SKM-1 (cell line): Measurements from ENCODE around the gene MAOB.
"Not testable (repeated sequence)": the region's sequence is repeated elsewhere in the genome, so short reads cannot be mapped to it uniquely, and the experiment has no call there.

Source experiments
- DNase-seq: peaks from one replicate; lab custom pipeline; 2025; ENCODE audit not compliant: unreplicated experiment; lab: John Stamatoyannopoulos, UW

The MAOB gene

GRCh38 chrX:43882294-43882681 lies at the start of gene MAOB:
MAOB (minus strand) TSS chrX:43882450; CDS start chrX:43882299, 151 bp downstream.
- no peak for DNase-seq

DNA sequence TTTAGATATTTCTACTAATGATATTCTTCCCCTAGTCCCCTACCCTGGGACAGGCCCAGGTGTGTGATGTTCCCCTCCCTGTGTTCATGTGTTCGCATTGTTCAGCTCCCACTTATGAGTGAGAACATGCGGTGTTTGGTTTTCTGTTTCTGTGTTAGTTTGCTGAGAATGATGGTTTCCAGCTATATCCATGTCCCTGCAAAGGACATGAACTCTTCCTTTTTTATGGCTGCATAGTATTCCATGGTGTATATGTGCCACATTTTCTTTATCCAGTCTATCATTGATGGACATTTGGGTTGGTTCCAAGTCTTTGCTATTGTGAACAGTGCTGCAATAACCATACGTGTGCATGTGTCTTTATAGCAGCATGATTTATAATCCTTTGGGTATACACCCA lies 39.8 kb upstream of the MAOB start:
- not testable (repeated sequence) for DNase-seq

DNA sequence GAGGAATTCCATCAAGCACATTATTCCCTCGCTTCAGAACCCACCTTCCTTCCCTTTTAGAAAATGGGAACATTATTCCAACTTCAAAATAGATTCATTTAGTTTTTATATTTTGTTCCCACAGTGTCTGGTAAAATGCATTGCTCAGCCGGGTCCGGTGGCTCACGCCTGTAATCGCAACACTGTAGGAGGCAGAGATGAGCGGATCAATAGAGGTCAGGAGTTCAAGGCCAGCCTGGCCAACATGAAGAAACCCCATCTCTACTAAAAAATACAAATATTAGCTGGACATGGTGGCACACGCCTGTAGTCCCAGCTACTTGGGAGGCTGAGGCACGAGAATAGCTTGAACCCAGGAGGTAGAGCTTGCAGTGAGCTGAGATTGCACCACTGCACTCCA lies 28.5 kb upstream of the MAOB start:
- not testable (repeated sequence) for DNase-seq

DNA sequence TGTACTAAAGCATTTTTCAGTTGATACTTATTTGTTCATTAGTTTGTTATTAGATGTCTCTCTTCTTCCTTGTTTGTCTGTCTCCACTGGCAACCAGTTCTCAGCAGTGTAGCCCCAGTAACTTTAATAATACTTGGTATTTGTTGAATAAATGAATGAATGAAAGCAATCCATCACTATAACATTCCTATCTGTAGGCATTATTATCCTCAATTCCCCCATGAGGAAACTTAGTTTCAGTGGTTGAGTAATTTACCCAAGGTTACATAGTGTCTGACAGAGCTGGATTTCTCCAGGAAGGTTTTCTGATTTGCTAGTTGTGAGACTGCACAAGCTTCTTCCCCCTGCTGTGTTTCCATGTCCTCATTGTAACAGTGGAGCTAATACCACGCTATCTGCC lies 27.8 kb upstream of the MAOB start:
- DNase-seq: no peak

DNA sequence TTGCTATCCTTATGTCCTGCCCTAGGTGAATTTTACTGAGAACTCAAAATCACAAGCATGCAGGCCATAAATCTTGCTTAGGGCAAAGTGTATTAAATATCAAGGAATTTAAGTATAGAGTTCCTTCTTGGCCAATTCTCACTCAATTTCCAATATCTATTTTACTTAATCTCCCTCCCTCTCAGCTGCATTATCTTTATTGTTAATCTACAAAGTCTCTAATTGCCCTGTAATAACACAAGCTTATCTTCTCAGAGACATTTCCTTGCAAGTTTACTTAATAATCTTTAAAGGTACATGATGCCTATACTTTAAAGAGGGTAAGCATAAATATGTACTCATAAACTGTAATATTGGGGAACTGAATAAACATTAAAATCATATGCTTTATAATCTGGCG lies 26.9 kb upstream of the MAOB start:
- no peak for DNase-seq

DNA sequence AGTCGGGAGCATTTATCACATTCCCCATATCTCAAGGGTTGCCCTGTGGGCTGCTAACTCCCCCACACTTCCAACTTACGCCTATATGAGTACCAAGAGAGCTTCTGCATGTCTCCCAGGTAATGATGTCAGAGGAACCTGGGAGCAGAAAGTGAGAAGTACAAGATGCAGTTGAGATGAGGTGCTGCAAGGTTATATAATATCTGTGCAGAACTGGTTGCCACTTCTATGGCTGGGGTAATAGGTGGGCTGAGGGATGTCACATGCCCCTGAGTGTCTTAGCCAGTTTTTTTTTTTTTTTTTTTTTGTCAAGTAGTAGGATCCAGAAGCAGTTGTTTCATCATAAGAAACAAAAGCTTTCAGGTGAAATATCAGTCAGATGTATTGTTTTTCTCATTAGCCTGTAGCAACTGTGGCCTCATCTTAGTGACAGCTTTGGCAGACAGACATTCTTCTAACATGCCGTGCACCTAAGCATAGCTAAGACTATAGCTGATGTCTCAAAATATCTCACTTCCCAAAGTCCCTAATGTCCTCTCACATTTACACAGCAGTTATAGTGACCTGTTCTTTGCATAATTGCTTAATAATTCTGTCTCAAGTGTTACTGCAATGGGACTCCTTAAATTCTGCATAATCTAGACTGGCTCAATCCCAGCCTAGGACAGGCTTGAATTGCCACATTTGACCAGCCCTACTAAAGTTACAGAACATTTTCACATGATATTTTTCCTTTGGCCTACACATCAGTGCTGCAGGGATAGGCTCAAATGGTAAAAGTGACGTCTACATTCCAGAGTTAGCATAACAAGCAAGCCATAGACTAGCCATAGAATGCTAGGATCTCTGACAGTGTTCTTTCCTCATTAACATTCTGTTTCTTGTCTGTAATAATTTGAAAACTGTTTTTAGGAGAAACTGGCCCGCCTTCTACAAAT lies 17.9 kb upstream of the MAOB start:
- DNase-seq: no peak

DNA sequence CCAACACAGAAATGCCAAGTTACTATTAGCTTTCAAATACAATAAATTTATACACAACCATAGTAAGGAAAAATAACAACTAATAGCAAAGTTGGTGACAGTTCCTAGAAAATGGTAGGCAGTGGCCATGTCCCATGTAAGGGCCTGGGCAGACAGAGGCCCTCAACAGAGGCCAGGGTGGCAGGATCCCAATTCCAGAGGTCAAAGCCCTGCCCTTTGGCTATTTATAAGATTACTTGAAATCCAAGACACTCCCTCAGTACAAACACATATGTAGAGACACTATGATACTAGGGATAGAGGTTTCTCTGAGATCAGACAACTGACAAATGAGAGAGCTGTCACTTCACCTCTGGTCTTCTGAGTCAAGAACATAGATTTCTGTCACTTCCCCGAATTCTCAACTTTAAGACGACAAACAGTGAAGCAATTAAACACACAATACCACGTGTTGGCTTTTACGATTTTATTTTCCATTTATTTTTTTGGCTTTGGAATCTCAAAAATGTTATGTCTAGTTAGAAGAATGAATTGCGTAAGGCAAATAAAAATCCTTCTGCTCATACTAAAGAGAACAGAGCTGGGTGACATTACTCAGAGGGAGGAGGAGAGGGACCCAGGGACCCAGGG lies 16.3 kb upstream of the MAOB start:
- DNase-seq: no peak

DNA sequence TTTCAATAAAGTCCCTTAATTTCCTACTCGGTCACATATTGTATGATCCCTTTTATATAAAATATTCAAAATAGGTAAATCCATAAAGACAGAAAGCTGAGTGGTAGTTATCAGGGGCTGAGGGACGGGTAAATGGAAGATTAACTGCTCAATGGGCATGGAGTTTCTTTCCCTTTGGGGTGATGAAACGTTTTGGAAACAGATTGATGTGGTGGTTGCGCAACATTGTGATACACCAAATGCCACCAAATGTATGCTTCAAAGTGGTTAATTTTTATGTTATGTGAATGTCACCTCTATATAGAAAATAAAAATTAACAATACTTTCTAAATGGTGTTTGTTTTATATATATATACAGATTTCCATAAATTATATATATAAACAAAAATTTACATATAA lies 15.0 kb upstream of the MAOB start:
- DNase-seq: no peak

- DNase-seq: no peak
These were observed 10.2 kb upstream of the MAOB start for GRCh38 chrX:43892336-43892870.

DNA sequence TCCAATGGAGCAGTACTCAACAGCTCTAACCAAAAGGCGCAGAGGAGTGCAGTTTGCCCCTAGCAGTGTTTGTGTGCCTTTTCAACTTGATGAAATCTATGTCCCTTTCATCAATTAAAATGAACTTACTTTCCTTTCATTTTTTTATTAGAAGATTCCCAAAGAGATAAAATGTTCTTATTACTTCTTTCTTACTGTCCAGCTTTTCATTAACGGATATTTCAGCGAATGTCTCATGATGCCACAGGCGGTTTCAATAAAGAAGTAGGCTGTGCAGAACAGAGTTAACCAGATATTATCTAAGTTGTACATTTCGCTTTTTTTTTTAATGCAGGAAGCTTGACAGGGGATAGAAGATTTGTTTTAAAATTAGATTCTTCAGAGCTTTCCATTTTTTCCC lies 3.4 kb upstream of the MAOB start:
- DNase-seq: no peak

DNA sequence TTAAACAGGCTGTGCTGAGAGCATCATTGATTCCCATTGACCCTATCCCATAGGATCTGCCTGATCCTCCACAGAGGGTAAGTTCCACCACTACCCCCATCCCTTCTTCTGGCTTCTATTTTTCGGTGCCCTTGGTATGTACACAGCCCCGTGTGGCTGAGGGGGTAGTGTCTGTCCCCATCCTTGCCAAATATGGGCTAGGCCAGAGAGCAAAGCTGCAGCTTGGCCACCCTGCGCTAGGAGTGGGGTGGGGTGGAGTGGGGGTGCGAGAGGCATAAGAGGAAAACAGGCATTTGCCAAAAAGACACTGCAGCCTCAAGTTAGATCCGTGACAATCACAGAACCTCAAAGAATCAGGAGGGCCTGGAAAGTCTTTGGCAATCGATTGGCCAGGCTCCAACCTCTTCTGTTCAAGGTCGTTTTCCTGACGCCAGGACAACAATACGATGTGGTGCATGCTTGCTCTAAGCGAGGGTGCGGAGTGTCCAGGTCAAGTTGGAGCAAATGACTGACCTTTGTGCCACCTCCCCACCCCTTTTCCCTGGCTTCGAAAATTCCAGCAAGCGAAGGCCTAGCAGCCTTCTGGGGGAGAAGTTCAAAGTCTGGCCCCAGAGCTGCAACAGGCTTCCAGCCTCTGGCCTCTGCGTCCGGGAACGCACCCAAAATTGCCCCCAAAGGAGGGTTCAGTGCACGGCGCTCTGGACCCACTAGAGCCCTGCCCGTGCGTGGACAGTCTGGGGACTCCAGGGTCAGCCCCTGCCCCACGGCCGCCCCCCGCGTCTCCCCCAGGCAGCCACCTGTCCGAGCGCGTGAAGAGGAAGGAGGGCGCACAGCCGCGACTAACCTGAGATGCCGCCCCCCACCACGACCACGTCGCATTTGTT lies 598 bp downstream of the MAOB start:
- DNase-seq: no peak

GRCh38 chrX:43880425-43880824 lies 1.8 kb downstream of the MAOB start:
- no peak for DNase-seq

DNA sequence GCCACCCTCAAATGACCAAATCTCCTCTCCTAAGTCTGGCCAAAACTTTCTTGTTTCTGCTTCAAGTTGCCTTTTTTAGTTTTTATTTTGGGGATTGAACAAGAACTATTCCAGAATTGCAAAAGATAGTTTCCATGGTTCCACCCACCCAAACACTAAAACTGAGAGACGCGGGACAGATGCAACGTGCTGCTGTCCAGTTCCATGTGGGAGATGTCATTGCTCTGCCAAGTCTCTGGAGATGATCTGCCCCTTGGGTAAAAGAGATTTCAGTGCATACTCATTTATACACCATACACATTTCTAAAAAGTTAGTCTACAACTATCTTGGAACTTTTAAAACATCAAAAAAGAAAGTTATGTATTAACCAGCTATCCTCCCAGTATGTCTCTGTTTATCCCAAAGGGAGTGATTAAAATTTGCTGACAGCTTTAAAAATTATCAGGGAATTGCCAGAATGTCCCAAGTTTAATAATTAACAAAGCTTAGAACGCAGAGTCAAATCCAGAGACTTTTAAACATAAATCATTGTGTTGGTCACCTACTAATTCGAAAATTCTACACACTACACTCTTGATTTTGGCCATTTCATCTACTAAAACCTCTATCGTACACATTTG lies 3.2 kb downstream of the MAOB start:
- DNase-seq: no peak

DNA sequence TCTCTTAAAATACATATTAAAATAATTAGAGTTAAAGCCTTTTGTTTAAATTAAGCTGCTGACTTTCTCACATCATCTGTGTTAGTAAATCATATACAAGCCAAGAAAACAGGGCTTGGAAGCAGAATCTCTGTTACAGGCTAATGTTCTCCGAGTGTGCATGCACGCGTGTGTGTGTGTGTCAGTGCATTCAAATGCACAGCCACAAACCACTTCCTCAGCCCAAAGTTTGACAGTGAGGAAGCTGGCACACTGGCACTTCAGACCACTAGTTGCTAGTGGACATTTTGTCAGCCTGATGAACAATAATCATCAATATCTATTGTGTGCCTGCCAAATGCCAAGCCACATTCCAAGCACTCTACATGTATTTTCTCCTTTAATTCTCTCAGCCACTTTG lies 5.6 kb downstream of the MAOB start:
- no peak for DNase-seq

GRCh38 chrX:43870758-43871419 lies 11.4 kb downstream of the MAOB start:
- DNase-seq: no peak

DNA sequence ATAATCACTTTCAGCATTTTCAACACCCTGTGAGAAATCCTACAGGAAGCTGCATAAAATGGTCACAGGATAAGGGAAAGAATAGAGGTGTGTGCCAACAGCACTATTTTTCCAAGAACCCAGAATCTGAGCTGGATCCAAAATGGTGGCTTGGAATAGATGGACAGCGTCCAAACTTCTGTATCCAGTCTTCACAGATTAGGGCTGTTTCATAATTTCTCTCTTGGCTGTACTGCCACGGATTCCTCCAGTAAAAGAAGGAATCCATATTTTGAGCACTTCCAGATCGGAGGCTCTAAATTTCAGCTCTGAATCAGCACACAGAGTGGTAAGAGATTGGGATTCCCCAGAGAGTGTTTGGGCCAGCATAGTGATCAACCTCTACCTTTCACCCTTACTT lies 12.2 kb downstream of the MAOB start:
- DNase-seq: no peak

DNA sequence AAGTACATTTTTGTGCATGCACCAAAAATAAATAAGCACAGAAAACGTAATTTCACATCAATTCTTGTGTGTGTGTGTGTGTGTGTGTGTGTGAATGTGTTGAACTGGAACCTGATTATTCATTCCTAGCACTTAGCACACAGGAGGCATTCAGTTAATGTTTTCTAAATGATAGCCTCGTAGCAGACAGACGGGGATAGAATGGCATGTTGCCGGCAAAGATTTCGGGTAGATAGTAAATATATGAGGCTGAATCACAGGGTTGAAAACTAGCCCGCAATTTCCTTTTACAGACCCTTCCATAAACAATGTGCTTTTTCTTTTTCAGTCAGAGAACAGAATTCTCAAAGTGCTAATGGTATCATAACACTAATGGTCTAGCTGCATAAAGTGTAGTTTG lies 13.5 kb downstream of the MAOB start:
- no peak for DNase-seq

GRCh38 chrX:43866423-43866822 lies 15.8 kb downstream of the MAOB start:
- no peak for DNase-seq

- DNase-seq: no peak
These were observed 16.5 kb downstream of the MAOB start for GRCh38 chrX:43865791-43866190.

GRCh38 chrX:43862434-43862833 lies 19.8 kb downstream of the MAOB start:
- no peak for DNase-seq
